Activated CD8-positive, alpha-beta T cell treated with anti-CD3 and anti-CD28 coated beads, Interleukin-2, amount 10 ng/mL, durations not matched to agents 7 days and 5 days (primary cell): ENCODE data around the gene DERA. TPM values are rescaled to one million over a fixed set of nuclear protein-coding genes. Genes with fewer than 3 reads are reported as not detected.
A peak's percentile ranks its signal among the peaks of the same experiment; 100 is the strongest.
"Not testable (repeated sequence)": the region's sequence is repeated elsewhere in the genome, so short reads cannot be mapped to it uniquely, and the experiment has no call there.

Experiments
- ATAC-seq: fragments of 150-1000 bp; cut with Tn5 transposase; one replicate; pipeline ENCODE4 v1.10.0; 2021; ENCODE audit warnings: moderate library complexity
- CTCF ChIA-PET: fragments of 350-600 bp; sonication (Branson Sonifier 250); formaldehyde crosslinking; loops from one replicate; lab custom pipeline; 2021; ENCODE audit warnings: antibody characterized with exemption; lab: Charles Lee
- POLR2A ChIA-PET: fragments of 350-600 bp; sonication (Branson Sonifier 250); formaldehyde crosslinking; loops from one replicate; lab custom pipeline; 2021; ENCODE audit warnings: antibody characterized with exemption; lab: Charles Lee
- DNase-seq: peaks from one replicate; pipeline ENCODE4 v3.0.0-alpha.2; 2020
- H3K27ac Mint-ChIP-seq: one replicate; pipeline ENCODE4 v1.8.0; 2021; ENCODE audit warnings: mild to moderate bottlenecking, mixed read lengths
- H3K27me3 Mint-ChIP-seq: one replicate; pipeline ENCODE4 v1.8.0; 2021; ENCODE audit warnings: low read depth, mixed read lengths
- H3K36me3 Mint-ChIP-seq: one replicate; pipeline ENCODE4 v1.8.0; 2021; ENCODE audit warnings: low read depth, mixed read lengths
- H3K4me1 Mint-ChIP-seq: one replicate; pipeline ENCODE4 v1.8.0; 2021; ENCODE audit warnings: low read depth, mixed read lengths
- H3K4me3 Mint-ChIP-seq: one replicate; pipeline ENCODE4 v1.8.0; 2021; ENCODE audit warnings: mild to moderate bottlenecking, mixed read lengths
- H3K9me3 Mint-ChIP-seq: one replicate; pipeline ENCODE4 v1.8.0; 2022; ENCODE audit warnings: mixed read lengths; ENCODE audit not compliant: insufficient read depth
- total RNA-seq, 2 experiments: library from RNA; stranded (reverse); gene quantifications; one replicate each; pipeline ENCODE4 v1.2.3, GENCODE V29; 2021

DERA gene
- total RNA-seq, 2 experiments from 2014 or later: 23.1 to 27.7 TPM

GRCh38 chr12:15910468-15910863 lies 666 bp upstream of the DERA start:
- ChIA-PET POLR2A (interaction anchor here (0.5 to 1.7 kb wide), 5 partner anchors 8 to 1140 kb away, joined by 3 to 7 read pairs (median 5); partner anchors contain the start of gene STRAP), CTCF (interaction anchor here (0.7 to 3.9 kb wide), 16 partner anchors 9 to 378 kb away, joined by 3 to 40 read pairs (median 7); partner anchors contain the start of genes EPS8 and STRAP)
- DNase-seq: no peak
- Mint-ChIP-seq H3K27me3 (no peaks in the 10 kb centered on the region), H3K36me3 (peaks cover 2% of the 10 kb centered on the region), H3K27ac (no peak overlapping the region), H3K4me1 (peaks cover 18% of the 10 kb centered on the region), H3K4me3 (peak overlapping the region; percentile 92), H3K9me3 (no peaks in the 10 kb centered on the region)
- ATAC-seq: no peak

GRCh38 chr12:15911931-15912330 lies 799 bp downstream of the DERA start:
- not testable (repeated sequence) for DNase-seq, H3K9me3 Mint-ChIP-seq, H3K27me3 Mint-ChIP-seq, ATAC-seq, H3K36me3 Mint-ChIP-seq
- peak overlapping the region; percentile 91 for H3K27ac Mint-ChIP-seq
- POLR2A ChIA-PET: interaction anchor here (1.7 kb wide), 1 partner anchor 9 kb away, joined by 5 read pairs; no protein-coding TSS in a partner anchor
- CTCF ChIA-PET: interaction anchor here (0.9 to 3.9 kb wide), 9 partner anchors 11 to 380 kb away, joined by 3 to 40 read pairs (median 7); no protein-coding TSS in a partner anchor
- peaks cover 24% of the 10 kb centered on the region for H3K4me1 Mint-ChIP-seq
- H3K4me3 Mint-ChIP-seq: peak overlapping the region; percentile 92

DNA sequence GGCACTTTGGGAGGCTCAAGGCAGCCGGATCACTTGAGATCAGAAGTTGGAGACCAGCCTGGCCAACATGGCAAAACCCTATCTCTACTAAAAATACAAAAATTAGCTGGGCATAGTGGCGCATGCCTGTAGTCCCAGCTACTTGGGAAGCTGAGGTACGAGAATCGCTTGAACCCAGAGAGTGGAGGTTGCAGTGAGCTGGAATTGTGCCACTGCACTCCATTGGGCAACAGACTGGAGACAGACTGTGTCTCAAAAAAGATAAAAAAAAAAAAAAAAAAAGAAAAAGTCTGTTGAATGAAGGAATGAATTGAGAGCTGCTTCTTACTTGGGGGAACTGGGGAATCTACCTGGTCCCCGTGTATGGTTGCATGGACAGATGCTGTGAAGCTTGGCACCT lies 3.0 kb downstream of the DERA start:
- ATAC-seq, H3K27me3 Mint-ChIP-seq, H3K4me3 Mint-ChIP-seq, H3K36me3 Mint-ChIP-seq, H3K27ac Mint-ChIP-seq, H3K9me3 Mint-ChIP-seq, DNase-seq, POLR2A ChIA-PET: not testable (repeated sequence)
- H3K4me1 Mint-ChIP-seq: peaks cover 24% of the 10 kb centered on the region
- CTCF ChIA-PET: interaction anchor here (0.6 kb wide), 1 partner anchor 24 kb away, joined by 3 read pairs; no protein-coding TSS in a partner anchor

DNA sequence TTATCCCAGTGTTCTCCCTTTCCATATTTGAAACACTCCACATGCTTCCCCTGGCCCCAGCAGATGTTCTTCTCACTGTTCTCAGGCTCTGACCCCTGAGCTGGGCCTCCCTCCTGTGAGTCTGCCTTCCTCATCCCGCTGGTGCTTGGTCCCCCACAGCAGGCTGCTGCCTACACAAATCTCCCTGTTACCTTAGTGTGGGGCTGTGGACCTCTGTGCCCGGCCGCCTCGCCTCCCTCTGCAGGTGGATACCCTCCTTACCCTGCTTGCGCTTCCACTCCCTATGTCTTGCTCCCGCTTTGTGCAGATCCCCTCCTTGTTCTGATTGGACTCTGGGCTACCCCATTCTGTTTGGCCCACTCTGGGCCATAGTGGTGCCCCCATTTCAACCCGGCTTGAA lies 6.9 kb downstream of the DERA start:
- no peaks in the 10 kb centered on the region for H3K27me3 Mint-ChIP-seq
- ATAC-seq (no peak), DNase-seq (no peak)
- H3K4me1 Mint-ChIP-seq: peaks cover 6% of the 10 kb centered on the region
- H3K27ac Mint-ChIP-seq: no peak overlapping the region
- no peaks in the 10 kb centered on the region for H3K9me3 Mint-ChIP-seq
- ChIA-PET POLR2A (no interaction called here), CTCF (no interaction called here)
- peaks cover 3% of the 10 kb centered on the region for H3K36me3 Mint-ChIP-seq
- no peak overlapping the region for H3K4me3 Mint-ChIP-seq

GRCh38 chr12:15919418-15919817 lies 8.3 kb downstream of the DERA start:
- Mint-ChIP-seq H3K4me1 (peaks cover 6% of the 10 kb centered on the region), H3K36me3 (peaks cover 3% of the 10 kb centered on the region), H3K4me3 (no peak overlapping the region), H3K27me3 (no peaks in the 10 kb centered on the region), H3K9me3 (no peaks in the 10 kb centered on the region), H3K27ac (no peak overlapping the region)
- ATAC-seq (no peak), DNase-seq (no peak)
- CTCF ChIA-PET: no interaction called here
- POLR2A ChIA-PET: no interaction called here

DNA sequence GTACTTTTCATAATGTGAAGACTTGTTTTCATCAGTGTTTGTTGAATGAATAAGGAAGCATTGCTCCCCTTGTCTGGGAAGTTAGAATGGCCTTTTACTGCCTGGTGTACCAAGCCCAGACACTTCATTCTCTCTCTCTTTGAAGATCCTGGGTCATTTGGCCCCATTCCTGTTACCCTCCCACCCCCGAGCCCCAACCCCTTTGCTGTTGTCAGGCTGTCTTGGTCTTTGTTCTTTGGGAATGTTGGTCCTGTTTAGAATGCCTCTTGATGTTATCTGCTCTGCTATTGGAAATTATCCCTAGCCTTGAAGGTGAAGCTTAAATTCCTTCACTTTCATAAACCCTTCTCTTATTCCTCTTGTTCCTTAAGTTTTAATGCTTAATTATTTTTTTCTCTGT lies 13.8 kb downstream of the DERA start:
- H3K27ac Mint-ChIP-seq: no peak overlapping the region
- CTCF ChIA-PET: no interaction called here
- ATAC-seq (no peak), DNase-seq (no peak)
- no peaks in the 10 kb centered on the region for H3K9me3 Mint-ChIP-seq
- peaks cover 3% of the 10 kb centered on the region for H3K36me3 Mint-ChIP-seq
- H3K27me3 Mint-ChIP-seq: no peaks in the 10 kb centered on the region
- POLR2A ChIA-PET: no interaction called here
- no peak overlapping the region for H3K4me3 Mint-ChIP-seq
- no peaks in the 10 kb centered on the region for H3K4me1 Mint-ChIP-seq

DNA sequence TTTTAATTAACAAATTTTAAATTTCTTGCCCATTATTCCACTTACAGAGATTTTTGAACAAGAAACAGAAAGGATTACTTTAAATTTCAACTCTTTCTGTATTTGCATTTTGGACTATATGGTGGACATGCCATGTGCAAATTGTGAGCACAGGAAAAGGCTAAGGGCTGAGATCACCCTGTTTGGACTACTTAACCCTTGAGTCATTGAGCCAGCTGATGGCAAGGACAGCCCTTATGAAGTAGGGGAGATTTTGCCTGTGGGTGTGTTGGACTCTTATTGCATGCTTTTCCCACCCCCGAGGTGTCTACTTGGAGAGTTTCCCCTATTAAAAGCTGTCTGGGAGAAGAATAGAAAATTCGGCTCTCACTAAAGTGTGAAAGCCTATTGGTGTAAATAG lies 17.2 kb downstream of the DERA start:
- no peak for ATAC-seq
- H3K27ac Mint-ChIP-seq: no peak overlapping the region
- H3K9me3 Mint-ChIP-seq: no peaks in the 10 kb centered on the region
- no peak overlapping the region for H3K4me3 Mint-ChIP-seq
- H3K4me1 Mint-ChIP-seq: no peaks in the 10 kb centered on the region
- ChIA-PET POLR2A (no interaction called here), CTCF (no interaction called here)
- H3K36me3 Mint-ChIP-seq: peaks cover 3% of the 10 kb centered on the region
- no peak for DNase-seq
- no peaks in the 10 kb centered on the region for H3K27me3 Mint-ChIP-seq

GRCh38 chr12:15928870-15929571 lies 17.9 kb downstream of the DERA start:
- Mint-ChIP-seq H3K27ac (no peak overlapping the region), H3K4me1 (no peaks in the 10 kb centered on the region), H3K4me3 (no peak overlapping the region), H3K27me3 (no peaks in the 10 kb centered on the region), H3K9me3 (no peaks in the 10 kb centered on the region), H3K36me3 (peaks cover 3% of the 10 kb centered on the region)
- ATAC-seq (no peak), DNase-seq (no peak)
- ChIA-PET POLR2A (no interaction called here), CTCF (no interaction called here)

DNA sequence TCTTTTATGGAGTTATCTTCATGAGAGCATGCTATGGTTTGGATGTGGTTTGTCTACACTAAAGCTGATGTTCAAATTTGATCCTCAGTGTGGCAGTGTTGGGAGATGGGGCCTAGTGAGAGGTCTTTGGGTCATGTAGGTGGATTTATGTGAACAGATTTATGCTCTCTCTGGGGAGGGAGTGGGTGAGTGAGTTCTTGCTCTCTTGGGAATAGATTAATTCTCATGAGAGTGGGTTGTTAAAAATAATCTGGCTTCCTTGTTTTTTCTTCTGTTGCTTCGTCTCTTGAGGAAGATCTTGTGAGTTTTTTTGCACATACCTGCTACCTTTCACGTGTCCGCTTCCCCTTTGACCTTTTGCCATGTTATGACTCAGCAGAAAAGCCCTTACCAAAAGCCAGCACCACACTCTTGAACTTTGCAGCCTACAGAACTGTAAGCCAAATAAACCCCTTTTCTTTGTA lies 20.5 kb downstream of the DERA start:
- ATAC-seq: no peak
- no peak for DNase-seq
- Mint-ChIP-seq H3K9me3 (peaks cover 4% of the 10 kb centered on the region), H3K4me3 (no peak overlapping the region), H3K27me3 (no peaks in the 10 kb centered on the region), H3K36me3 (no peaks in the 10 kb centered on the region), H3K27ac (no peak overlapping the region), H3K4me1 (no peaks in the 10 kb centered on the region)
- ChIA-PET CTCF (no interaction called here), POLR2A (no interaction called here)

- no peaks in the 10 kb centered on the region for H3K27me3 Mint-ChIP-seq
- ATAC-seq: no peak
- no peak overlapping the region for H3K27ac Mint-ChIP-seq
These were observed 21.2 kb downstream of the DERA start for GRCh38 chr12:15932327-15932726.

GRCh38 chr12:15932971-15933370 lies 21.8 kb downstream of the DERA start:
- Mint-ChIP-seq H3K4me3 (no peak overlapping the region), H3K9me3 (peaks cover 11% of the 10 kb centered on the region), H3K27me3 (no peaks in the 10 kb centered on the region), H3K27ac (no peak overlapping the region), H3K4me1 (no peaks in the 10 kb centered on the region), H3K36me3 (peaks cover 1% of the 10 kb centered on the region)
- POLR2A ChIA-PET: no interaction called here
- DNase-seq (no peak), ATAC-seq (no peak)
- CTCF ChIA-PET: no interaction called here

More at GRCh38 chr12:15932327-15932726, 21.2 kb downstream of the DERA start:
- DNase-seq: no peak
- no peaks in the 10 kb centered on the region for H3K4me1 Mint-ChIP-seq
- ChIA-PET CTCF (no interaction called here), POLR2A (no interaction called here)
- H3K4me3 Mint-ChIP-seq: no peak overlapping the region
- H3K9me3 Mint-ChIP-seq: peaks cover 4% of the 10 kb centered on the region
- H3K36me3 Mint-ChIP-seq: no peaks in the 10 kb centered on the region

DNA sequence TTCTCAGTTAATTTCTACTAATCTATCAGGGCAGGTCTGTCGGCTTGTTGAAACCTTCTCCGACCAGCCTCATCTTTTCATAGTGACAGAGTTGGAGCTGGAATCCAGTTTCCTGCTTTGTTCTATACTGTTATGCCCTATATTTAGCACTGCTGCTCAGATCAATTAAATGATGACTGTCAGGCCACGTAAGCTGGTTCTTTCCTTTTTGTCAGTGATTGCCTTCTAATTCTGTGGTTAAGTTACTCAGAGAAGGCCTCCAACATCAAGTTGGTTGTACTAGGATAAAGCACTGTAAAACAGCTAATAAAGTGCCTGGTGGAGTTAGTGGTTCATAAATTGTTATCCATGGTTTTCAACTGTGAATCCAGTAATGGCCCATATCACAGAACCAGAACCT lies 22.6 kb downstream of the DERA start:
- Mint-ChIP-seq H3K4me3 (no peak overlapping the region), H3K27ac (no peak overlapping the region), H3K4me1 (no peaks in the 10 kb centered on the region), H3K9me3 (peaks cover 11% of the 10 kb centered on the region), H3K36me3 (peaks cover 2% of the 10 kb centered on the region), H3K27me3 (no peaks in the 10 kb centered on the region)
- ChIA-PET CTCF (no interaction called here), POLR2A (no interaction called here)
- ATAC-seq: no peak
- DNase-seq: no peak
